Activated T-cell treated with anti-CD3 and anti-CD28 coated beads, Interleukin-2, amount 50 U/mL, for 48 hours (primary cell): Measurements from ENCODE around the gene TM4SF20.
A peak's percentile ranks its signal among the peaks of the same experiment; 100 is the strongest.
"Not testable (repeated sequence)": the region's sequence is repeated elsewhere in the genome, so short reads cannot be mapped to it uniquely, and the experiment has no call there.

ENCODE experiments used
- DNase-seq, 2 experiments: peaks; one replicate each; pipeline ENCODE4 v3.0.0-alpha.2; 2020

TM4SF20 gene

GRCh38 chr2:227366769-227367426, 12.2 kb downstream of the TM4SF20 start:
- no peak for DNase-seq

- DNase-seq = no peak
Measured at GRCh38 chr2:227365833-227366232, 13.3 kb downstream of the TM4SF20 start.

GRCh38 chr2:227364585-227365263, 14.4 kb downstream of the TM4SF20 start:
- DNase-seq = not testable (repeated sequence)

- DNase-seq = no peak
Measured at GRCh38 chr2:227363756-227364155, 15.3 kb downstream of the TM4SF20 start.

- no peak for DNase-seq
Measured at GRCh38 chr2:227360351-227360750, 18.8 kb downstream of the TM4SF20 start.

GRCh38 chr2:227351639-227352038, 27.5 kb downstream of the TM4SF20 start:
- no peak for DNase-seq

- no peak for DNase-seq
Measured at GRCh38 chr2:227349989-227350612, 29.0 kb downstream of the TM4SF20 start.

- DNase-seq = no peak
Measured at GRCh38 chr2:227348324-227348723, 30.8 kb downstream of the TM4SF20 start.

- DNase-seq = no peak
Measured at GRCh38 chr2:227347117-227347516, 32.0 kb downstream of the TM4SF20 start.

- no peak for DNase-seq
Measured at GRCh38 chr2:227344231-227344630, 34.9 kb downstream of the TM4SF20 start.

- no peak for DNase-seq
Measured at GRCh38 chr2:227341553-227341952, 37.6 kb downstream of the TM4SF20 start.

GRCh38 chr2:227340106-227340505, 39.0 kb downstream of the TM4SF20 start:
- no peak for DNase-seq

- no peak for DNase-seq
Measured at GRCh38 chr2:227339098-227339599, 40.0 kb downstream of the TM4SF20 start.

GRCh38 chr2:227337442-227337841, 41.7 kb downstream of the TM4SF20 start:
- no peak for DNase-seq

GRCh38 chr2:227335713-227336112, 43.4 kb downstream of the TM4SF20 start:
- no peak for DNase-seq

- DNase-seq = no peak
Measured at GRCh38 chr2:227326783-227327182, 52.3 kb downstream of the TM4SF20 start.

GRCh38 chr2:227325839-227326195, 53.3 kb downstream of the TM4SF20 start:
- DNase-seq = no peak

GRCh38 chr2:227324995-227325838, 53.9 kb downstream of the TM4SF20 start, which contains the start of gene MFF:
Gene MFF, plus strand, starts transcription at chr2:227325251. Its CDS starts 5,415 bp downstream, at chr2:227330666.
- peak; percentile 93 to 95 for DNase-seq

- DNase-seq = peak in 1 of 2 experiments; percentile 27
Measured at GRCh38 chr2:227324642-227324994, 54.5 kb downstream of the TM4SF20 start.

- no peak for DNase-seq
Measured at GRCh38 chr2:227323818-227324217, 55.3 kb downstream of the TM4SF20 start.

GRCh38 chr2:227322530-227323205, 56.4 kb downstream of the TM4SF20 start:
- no peak for DNase-seq

GRCh38 chr2:227320305-227321094, 58.6 kb downstream of the TM4SF20 start:
- no peak for DNase-seq
